ENCODE data around the gene TFAP2B.

Gene TFAP2B

DNA sequence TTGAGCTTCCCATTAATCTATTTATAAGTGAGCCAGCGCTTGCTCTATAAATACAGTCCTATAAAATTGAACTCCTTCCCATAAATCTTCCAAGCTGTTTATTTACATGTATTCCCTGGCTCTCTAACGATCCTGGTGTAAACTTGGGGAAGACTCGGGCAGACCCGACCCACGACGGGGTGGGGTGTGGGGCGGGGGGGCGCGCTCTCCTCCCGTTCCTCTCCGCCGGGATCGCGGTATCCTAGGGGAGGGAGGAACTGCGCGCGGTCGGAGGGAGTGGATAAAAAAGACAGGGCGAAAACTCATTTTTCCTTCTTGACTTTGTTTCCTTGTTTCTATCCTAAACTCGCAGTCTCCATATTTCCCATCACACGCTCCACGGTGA is 31.1 kb downstream of the TFAP2B start:
- DNase-seq = no peak

DNA sequence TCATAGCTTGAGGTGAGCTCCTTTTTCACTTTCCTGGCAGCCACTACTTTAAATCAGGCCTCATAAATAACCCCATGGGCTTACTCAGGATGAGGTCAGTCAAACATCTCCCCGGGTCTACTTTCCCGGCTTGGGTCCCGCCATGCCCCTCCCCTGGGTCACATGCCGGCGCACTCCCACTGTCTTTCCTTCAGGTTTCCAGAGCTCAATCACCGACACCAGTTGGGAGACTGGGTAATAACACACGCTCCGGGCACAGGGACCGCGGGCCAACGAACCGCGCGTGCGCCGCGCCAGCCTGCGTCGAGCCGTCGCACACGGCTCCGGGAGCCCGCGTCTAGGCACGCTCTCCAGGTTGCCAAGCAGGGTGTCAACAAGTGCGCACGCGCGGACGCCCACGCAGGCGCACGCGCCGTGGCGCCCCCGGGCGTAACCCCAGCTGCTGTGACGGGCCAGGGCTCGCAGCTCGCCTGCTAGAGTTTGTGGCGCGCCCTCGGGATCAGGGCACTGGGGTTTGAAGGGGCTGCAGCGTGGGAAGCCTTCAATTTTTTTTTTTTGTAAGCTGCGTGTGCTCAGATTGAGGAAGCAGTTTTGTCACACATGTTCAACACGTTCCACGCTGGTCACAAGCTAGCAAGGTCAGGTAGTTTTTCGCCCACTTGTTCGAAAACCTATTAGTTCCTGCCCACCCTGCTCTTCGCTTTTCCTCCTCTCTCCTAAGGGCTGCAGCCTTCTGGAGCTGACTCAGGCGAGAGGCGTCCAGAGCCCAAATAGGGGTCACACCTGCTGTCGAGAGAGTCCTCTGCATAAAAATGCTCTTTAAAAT is 31.8 kb downstream of the TFAP2B start:
- DNase-seq = no peak

DNA sequence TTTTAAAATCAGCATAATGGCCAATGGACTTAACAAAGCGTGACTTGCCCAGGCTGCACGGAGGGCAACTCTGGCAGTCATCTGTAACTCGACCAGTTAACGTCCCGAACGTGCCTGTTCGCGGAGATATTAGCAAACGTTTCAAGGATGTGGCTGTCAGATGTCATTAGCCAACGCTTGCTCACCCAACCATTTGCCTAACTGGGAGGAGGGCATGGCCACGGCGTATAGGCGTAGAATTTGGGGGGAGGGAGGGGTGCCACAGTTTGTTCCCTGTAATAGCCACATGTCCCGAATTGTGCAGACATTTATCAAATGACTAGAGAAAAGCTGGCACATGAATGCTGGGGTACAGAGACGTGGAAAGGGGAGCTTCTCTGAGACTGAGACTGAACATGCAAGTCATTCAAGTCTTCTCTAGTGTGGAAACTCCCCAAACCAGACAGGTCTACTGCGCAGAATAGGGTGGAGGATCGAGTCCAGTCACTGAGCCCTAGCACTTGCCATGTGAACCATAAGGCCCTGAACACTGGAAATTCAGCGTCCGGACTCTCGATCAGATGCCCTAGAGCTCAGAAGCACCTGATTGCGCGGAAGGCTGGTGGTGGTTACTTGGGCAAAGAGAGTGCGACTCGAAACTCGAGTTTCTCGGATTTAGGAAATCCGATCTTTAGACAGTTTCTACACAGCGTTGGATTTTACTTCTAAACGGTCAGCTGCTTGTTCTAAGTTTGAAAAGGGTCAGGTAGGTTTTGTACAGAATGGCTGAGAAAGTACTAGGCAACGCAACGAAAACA is 32.6 kb downstream of the TFAP2B start:
- DNase-seq = no peak

DNA sequence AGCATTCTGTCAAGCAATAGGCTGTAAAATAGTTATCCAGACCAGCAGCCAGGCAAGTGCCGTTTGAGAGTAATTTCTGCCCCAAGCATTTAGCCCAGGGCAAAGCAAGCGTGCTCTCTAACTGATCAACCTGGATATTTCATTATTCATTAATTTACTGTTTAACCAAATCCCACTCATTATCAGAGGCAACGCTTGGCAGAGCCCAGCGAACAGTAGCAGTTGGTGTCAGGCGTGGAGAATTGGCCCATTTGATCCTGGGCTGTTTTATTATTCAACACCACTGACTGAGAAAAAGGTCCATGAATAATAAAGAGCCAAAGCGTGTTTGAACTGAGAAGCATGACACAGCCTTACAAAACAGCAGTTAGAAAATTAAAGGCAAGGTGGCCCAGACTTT is 35.3 kb downstream of the TFAP2B start:
- DNase-seq = no peak

DNA sequence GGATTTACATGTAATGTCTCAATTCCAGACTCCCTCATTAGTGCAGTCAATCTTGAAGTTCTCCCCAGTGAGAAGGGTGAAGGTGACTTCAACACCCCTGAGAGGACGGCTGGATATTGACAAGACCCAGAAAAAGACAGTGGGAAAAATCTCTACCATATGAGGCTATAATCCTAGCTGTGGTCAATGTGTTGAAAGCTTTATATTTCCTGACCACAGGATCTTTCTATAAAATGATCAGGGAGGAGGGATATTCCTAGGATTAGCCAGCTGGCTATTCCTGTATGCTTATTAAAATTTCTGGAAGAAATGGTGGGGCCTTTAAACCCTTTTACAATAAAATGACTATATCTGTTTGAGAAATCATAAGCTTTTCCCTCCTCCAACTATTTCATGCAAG is 43.0 kb downstream of the TFAP2B start:
- no peak for DNase-seq

DNA sequence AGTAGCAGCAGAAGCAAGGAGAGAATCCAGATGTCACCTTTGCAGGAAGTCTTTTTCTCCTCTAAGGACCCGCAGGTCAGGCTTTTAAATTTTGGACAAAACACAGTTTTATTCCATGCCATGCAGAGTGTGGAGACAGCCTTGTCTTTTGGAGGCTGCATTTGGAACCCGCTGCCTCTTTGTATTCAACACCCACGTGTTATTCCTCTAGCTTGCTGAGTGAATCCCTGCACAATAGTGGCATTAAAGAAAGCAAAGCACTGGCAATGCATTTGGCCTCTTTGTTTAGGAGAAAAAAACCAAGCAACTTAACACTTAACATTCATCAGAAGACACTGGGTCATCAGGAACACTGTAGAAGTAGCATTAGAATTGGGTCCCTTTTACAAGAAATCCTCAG is 43.5 kb downstream of the TFAP2B start:
- no peak for DNase-seq

DNA sequence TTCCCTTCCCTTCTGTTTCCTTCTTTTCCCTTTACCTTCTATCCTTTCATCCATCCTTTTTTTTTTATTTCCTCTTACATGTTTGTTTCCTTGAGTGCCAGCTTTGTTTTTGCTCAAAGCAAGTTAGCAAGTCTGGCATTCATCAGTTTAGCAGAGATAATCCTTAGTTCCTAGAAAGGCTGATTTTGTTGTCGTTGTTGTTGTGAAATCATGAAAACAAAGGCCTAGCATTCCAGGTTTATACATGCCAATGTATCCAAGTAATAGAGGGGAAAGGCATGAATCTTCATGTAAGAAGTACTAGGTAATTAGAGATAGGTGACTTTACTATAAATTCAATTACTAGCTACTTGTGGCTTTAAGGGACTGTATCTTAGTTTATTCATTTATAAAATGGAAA is 45.9 kb downstream of the TFAP2B start:
- DNase-seq = no peak

DNA sequence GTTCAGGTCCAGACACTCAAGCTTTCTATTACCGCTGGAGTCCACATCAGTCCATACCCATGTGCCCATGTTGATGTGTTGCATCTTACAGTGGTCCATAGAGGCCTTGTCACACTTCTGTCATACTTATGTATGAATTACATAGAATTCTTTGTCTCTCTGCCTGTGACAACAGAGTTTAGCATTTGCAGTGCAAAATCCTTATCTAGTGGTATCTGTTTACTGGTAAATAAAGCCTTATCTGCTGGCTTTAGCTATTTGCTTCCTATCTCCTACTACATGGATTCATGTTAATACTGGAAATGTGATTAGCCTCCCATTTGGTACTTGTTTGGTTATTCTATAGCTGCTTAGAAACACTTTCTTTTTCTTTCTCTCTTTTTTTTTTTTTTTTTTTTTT is 49.8 kb downstream of the TFAP2B start:
- no peak for DNase-seq

DNA sequence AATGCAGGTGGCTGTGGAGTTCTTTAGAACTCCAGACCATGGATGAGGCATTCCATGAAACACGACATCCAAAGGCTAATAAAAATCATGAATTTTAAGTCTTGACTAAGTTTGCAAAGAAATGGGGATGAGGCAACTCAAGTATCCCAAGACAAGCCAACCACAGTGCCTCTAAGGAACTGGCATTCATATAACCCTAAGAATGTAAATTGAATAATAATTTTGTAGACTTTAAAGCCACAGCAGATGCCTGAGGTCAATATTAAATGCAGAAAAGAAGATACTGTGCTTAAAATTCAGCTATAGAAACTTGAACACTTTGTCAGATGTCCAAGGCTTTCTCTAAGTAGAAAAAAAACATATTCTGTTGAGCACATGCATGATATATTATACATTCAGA is 54.5 kb downstream of the TFAP2B start:
- DNase-seq = no peak

DNA sequence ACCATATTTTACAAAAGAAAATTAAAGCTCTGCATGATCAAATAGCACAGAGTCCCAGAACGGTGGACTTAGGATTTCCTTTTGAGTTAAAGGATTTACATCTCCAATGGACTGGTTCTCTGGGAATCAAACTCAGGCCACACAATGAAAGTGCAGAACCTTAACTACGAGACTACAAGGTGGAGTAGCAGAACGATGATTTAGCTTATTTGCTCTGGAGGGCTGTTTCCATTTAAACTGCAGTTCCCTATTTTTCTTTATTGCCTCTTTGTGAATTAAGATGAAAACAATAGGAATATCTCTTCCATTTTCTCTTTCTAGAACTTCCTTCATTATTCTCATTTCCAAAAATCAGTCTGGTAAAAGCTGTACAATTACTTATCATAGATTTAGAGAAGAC is 65.7 kb downstream of the TFAP2B start:
- DNase-seq = no peak

DNA sequence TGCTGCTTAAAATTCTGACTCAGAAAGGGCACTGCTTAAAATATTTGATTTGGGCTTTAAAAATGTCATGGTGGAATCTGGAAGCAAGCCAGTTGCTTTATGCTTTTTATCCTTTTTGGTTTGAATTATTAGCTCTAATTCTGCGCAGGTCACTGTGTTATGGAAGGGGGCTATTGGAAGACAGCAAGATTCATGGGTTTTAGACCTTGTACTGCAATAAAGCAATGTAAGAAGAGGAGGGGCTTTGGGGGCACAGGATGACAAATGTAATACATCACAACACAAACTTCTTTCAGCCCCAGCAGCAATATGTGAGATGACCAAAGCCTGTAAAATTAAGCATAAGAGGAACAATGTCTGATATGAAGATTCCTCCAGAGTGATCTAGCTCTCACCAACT is 68.4 kb downstream of the TFAP2B start:
- no peak for DNase-seq

DNA sequence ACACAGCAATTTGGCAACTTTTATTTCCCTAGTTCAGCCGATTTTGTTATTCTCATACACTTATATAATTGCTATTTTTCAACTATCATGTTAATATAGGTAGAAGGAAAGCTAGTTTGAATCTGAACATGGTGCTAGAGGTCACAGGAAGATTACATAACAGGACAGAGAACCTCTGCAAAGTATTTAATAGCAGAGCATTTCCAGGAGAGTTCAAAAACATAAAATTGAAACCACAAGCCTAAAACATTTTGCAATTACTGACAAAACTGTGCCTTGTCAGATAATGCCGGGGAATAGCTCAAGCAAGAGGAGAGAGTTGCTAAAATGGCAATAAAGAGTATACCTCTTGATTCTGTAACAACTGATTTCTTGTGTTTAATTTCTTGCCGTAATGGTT is 70.8 kb downstream of the TFAP2B start:
- no peak for DNase-seq

DNA sequence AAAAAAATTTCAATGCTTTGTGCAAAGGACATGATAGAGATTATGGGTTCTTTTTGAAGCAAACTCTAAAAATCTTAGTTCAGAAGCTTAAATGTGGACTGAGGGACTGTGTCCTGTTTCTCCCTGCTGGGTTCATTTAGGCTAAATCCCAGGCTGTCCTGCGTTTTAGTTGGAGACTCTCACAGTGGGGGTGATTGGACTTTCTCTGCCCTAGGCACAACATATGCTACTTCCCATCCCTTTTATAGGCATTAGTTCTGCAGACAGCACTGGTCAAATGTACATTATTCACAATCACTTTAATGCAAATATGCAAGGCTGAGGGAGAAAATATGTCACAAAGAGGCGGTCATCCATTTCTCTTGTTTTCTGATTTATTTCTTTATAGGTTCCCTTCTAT is 71.3 kb downstream of the TFAP2B start:
- DNase-seq = no peak

DNA sequence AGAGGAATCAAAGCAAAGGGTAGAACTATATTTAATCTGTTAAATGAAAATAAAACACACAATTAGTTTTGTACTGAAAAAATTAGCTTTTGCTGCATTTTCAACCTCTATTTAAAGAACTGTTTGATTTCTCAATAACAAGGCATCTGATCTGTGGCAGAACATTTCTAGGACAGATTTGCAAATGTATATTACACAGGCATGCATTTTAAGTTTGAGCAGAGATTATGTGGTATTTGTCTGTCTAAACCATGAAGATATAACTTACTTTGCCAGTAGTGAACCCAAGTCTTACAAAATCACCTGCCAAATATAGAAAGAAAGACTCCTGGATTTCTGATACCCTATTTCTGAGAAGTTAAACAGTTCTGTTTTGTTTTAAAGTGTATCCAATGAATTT is 71.9 kb downstream of the TFAP2B start:
- DNase-seq = no peak

DNA sequence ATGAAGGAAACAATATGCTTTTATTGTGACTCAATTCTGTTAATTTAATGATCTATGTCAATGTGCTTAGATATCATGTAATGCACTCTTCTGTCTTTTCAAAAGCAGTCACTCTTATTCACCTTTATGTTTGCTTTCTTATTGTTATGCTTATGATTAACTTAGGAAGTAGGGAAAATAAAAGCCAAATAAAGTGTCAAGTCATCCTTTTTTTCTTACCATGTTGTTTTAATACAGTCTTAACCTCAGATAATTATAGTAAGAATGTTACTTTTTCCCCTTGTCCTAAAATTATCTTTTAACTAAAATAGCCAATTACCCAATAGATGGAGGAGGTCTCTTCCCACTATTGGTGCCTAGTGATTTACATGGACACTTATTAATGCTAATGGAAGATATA is 72.6 kb downstream of the TFAP2B start:
- DNase-seq = no peak

Data from stimulated activated CD4-positive, alpha-beta T cell treated with anti-CD3 and anti-CD28 coated beads, Interleukin-4, amount 100 ng/mL, for 1 hour (primary cell).